ENCODE measurements around the gene TLR4. TPM values are rescaled to one million over a fixed set of nuclear protein-coding genes. Genes with fewer than 3 reads are reported as not detected.

The TLR4 gene
- total RNA-seq, 1 donor from 2014 or later: 14.7 TPM

DNA sequence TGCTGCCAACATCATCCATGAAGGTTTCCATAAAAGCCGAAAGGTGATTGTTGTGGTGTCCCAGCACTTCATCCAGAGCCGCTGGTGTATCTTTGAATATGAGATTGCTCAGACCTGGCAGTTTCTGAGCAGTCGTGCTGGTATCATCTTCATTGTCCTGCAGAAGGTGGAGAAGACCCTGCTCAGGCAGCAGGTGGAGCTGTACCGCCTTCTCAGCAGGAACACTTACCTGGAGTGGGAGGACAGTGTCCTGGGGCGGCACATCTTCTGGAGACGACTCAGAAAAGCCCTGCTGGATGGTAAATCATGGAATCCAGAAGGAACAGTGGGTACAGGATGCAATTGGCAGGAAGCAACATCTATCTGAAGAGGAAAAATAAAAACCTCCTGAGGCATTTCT is 10.1 kb downstream of the TLR4 start:
- no peak for DNase-seq (ENCODE audit: low spot score)

DNA sequence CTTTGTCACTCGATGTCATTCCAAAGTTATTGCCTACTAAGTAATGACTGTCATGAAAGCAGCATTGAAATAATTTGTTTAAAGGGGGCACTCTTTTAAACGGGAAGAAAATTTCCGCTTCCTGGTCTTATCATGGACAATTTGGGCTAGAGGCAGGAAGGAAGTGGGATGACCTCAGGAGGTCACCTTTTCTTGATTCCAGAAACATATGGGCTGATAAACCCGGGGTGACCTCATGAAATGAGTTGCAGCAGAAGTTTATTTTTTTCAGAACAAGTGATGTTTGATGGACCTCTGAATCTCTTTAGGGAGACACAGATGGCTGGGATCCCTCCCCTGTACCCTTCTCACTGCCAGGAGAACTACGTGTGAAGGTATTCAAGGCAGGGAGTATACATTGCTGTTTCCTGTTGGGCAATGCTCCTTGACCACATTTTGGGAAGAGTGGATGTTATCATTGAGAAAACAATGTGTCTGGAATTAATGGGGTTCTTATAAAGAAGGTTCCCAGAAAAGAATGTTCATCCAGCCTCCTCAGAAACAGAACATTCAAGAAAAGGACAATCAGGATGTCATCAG is 11.3 kb downstream of the TLR4 start:
- no peak for DNase-seq (ENCODE audit: low spot score)

DNA sequence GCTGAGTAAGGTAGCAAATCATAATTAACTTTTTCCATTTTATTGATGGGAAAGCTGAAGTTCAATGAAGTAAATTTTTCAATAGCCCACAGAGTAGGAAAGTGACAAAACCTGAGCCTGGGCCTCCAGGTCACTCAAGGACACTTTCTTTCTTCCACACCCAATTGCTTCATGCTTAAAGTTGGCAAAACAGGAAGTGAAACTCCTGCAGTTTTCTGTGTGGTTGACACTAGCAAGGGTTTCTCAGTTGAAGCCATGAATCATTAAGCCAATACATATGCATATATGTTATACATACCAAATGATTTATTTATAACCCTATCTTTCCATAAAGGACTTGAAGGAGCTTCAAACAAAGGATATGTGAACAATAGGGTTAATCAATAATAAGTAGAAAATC is 13.9 kb downstream of the TLR4 start:
- DNase-seq (ENCODE audit: low spot score): no peak

DNA sequence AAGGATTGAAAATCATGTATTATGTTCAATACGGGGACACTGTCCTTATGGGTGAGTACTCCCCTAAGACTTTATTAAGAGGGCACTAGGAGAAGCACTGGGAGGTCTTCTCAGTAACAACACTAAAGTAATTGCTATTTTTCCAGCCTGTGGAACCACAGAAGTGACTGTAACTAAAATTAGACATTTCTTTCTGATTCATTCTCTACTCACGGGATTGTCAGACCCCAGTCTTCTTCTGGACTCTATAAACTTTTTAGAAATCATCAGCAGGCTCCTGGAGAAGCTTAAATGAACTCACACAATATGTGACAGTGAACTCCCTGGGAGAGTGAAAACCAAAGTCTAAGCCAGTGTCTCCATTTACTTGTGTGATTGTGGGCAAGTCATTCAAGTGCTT is 14.5 kb downstream of the TLR4 start:
- no peak for DNase-seq (ENCODE audit: low spot score)

DNA sequence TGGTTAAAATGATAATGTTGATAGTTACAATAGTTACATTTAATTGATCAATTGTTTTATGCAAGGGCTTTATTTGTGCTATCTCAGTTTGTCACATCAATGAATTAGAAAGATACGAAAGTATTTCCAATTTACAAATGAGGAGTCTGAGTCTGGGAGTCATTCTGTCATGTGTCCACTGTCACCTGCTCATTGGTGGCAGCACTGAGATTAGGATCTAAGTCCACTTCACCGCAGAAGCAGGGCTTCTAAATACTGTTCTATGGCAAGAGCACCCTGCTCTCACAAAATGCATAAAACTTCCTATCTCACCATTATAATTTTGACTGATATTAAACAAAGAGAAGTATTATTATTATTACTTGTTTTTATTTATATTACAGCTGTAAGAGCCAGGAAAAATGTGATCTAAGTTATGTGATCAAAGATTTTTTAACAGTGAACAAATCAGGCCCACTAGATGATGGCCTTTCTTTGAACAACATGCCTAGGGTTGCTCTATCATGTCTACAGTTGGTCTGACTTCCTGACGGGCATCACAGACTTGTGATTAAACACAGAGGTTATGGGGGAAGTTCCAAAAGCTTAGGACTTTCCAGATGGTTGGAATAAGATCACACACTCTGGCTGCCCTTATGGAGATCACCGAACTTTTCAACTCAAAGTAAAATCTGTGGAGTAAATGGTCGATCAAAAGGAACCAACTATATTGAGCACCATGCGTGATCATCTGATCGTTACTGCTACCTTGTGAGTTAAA is 15.1 kb downstream of the TLR4 start:
- DNase-seq (ENCODE audit: low spot score): no peak

DNA sequence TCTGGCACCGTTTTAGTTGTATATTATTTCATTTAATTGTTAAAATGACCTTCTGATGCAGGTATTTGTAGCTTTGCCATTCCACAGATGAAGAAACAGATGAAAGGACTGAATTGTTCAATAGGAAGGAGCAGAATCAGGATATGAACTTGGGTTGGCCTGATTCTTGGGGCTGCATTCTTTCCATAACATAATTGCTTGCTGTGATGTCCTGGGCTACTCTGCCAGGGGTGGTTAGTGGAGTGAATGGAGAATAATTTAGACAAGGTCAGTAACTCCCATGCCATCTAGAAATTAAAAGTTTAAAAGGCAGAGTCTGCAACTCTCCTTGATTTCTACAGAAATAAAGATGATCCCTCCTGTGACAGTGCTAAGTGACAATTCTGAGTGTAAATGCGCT is 15.9 kb downstream of the TLR4 start:
- no peak for DNase-seq (ENCODE audit: low spot score)

DNA sequence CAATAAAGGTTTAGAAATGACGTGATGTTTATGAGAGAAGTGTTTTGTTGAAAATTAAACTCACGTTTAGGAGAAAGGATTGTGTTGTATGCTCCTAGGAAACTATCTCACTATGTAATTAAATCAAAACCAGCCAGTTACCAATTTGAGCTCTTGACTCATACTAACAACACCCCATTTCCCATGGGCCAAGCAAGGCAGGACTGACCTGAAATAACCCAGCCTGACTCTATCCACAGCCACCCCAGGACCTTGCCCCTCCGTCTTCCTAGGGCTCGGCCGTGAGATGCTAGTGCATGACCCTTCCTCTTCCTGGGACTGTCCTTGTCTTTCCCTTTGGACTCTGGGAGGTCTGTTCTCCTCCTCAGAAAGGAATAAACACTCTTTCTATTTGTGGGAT is 16.4 kb downstream of the TLR4 start:
- no peak for DNase-seq (ENCODE audit: low spot score)

DNA sequence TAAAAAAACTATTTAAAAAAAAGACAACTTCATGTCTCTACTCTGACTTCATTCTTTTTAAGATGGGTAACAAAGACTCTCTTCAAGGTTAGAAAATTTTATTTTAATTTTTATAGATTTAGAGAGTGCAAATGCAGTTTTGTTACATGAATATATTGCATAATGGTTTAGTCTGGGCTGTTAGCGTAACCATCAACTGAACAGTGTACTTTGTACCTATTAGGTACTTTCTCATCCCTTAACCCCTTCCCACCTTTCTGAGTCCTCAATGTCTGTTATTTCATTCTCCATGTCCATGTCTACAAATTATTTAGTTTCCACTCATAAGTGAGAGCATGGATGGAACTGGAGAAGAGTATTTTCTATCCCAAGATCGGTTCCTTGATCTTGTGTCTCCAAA is 16.8 kb downstream of the TLR4 start:
- DNase-seq (ENCODE audit: low spot score): no peak

DNA sequence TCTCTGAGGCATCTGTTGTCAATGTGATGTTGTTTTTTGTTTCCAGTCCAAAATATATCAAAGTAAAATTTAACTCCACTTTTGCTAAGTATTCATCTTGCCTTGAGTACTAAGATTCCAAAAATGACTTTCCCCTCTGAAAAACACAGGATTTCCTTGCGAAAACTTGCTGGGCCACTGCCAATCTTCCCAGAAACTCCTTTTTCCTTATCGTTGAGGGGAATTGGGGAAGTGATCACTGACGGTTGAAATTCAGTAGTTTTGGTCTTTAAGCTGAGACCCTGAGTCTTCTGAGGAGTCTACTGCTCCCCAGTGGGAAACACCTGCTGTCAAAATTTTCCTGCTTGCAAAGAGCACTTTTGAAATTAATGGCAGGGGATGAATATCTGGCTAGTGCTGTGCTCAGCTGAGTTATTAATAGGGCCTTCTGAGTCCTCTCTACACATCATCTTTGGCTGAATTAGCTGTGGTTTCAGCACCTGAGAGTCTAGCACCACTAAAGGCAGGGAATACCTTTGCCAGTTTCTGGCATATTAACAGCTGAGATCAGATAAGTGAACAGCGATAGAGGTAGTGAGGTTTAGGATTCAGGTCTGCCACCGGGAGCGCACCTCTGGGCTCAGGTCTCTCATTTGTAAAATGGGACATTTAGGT is 18.0 kb downstream of the TLR4 start:
- DNase-seq (ENCODE audit: low spot score): no peak

DNA sequence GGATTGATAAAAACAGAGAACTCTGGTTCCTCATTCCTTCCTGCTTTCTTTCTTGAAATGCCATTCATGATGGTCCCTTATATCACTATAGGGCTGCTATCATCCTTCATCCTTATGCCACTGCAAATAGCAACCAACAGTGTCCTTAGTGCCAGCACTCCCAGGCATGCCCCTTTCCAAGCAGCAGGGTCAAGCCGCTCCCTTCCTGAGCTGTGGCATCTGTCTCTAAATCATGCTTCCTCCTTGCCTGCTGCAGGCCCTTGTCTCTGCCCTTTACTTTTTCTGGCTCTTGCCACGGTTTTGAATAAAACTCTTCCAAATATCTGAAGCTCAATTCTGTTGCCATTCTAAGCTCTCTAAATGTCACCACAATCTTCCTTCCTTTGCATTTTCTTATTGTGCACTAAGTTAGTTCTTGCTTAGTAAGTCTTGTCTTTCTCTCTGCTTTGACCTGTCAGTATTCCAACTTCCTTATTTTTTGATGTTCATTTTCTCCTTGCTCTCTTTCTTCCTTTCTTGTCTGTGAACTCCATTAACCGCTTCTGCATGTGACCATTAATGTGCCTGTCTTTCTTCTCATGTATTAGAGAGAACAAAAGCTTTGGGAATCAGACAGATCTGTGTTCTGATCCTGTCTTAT is 19.9 kb downstream of the TLR4 start:
- no peak for DNase-seq (ENCODE audit: low spot score)

DNA sequence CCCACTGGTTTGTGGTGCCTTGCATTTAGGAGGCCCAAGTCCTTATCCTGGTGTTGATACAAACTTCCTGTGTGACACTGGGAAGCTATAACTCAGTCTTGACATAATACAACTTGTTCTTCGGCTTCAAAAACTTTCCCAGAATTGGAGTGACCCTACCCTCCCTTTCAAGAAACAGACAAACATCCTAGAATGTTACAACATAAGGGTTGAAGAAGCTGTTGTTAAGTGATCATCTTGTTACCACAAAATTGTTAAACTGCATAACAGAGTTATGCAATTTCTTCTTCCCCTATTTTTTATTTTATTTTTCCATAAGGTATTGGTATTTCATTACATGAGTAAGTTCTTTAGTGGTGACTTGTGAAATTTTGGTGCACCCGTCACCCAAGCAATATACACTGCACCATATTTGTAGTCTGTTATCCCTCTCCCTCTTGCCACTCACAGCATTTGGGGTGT is 21.3 kb downstream of the TLR4 start:
- DNase-seq (ENCODE audit: low spot score): no peak

DNA sequence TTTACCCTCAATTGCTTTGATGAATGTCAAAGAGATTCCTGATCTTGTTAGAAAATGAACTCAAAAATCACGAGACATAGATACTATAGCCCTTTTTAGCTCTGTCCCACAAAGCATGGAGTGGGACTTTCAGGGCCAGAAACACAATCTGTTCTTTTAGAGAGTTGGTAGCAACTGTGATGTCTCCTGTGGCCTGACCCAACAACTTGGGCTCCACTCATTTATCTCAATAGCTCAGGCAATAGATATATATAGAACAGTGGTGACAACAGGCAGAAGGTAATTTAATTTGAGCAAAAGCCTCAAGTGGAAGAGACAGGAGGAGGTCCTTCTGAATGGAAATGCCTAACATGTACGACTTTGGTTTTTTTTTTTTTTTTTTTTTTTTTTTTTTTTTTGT is 25.2 kb downstream of the TLR4 start:
- DNase-seq (ENCODE audit: low spot score): no peak

DNA sequence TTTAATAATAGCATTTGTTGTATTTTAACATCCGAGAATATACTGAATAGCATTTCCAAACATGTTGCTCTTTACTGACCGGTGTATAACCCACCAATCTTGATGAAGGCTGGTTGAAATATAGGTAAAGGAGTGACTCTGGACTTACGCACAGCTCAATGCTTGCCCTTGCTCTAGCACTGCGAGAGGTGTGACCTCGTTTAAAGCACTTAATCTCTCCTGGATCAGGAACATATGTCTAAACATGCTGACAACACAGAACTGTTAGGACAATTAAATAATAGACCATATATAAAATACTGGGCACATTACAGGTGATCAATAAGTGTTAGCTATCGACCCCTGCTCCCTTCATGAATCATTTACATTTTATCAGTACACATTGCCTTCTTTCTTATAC is 28.3 kb downstream of the TLR4 start:
- DNase-seq (ENCODE audit: low spot score): no peak

DNA sequence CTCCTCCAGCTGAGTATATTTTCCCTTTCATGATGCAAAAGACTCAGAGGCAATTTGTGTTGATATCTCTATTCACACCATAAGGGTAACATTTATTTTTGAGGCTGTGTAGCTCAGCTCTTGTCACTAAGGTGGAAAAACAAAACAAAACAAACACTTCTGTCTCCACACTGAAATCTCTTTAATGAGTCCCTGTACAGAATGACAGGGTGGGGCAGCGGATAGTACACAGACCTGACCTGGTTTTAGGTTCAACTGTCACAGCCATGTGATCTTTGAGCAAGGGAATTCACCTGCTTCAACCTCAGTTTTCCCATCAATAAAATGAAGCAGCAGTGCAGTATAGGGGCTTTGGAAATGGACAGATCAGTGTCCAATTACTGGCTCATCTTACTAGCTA is 29.3 kb downstream of the TLR4 start:
- DNase-seq (ENCODE audit: low spot score): no peak

DNA sequence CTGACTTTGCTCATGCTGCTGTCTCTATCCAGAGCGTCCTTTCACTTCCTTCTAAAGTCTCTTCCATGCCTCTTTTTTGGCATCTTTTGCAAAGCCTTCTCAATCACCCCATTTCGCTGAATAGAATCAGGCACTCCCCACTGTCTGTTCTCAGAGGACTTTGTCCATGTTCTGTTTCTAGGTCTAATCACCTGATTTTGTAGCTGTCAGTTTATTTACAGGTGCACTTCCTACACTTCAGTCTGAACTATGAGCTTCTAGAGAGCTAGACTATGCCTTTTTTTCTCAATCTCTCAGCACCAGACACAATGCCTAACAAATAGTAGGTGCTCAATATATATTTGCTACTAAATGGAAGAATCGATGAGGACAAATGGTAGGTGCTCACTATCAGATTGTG is 29.9 kb downstream of the TLR4 start:
- DNase-seq (ENCODE audit: low spot score): no peak

DNA sequence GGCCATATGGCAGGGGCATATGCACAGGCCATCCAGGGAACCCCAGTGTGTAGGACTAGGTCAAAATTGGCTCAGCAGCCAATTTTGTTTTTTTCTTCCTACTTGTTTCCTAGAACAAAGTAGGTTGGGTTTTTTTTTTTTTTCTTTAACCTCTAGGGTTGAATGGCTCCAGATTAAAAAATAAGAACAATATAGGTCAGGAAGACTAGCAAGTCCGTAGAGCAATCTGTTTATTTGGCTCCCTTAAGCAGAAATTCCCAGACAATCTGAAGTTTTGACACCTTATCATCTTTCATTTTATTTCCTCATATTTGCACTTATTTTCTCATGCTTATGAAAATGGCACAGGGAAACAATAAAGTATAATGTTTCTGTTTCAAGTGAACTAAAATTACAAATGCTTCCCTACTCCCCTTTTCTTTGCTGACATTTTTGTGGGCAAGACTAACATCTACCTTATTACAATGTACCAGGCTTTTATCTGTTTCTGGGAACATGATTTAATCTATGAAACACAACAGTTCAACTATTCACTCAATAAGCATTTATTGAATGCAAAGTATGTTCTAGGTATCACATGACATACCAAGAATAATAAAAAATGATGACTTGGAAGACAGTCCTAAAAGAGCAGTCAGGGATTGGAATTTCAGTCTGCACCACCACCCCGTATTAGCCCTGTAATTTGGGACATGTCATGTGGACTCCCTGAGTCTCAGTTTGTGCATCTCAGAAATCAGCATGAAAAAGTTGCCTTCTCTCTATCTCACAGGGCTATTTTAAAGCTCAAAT is 30.5 kb downstream of the TLR4 start:
- no peak for DNase-seq (ENCODE audit: low spot score)

DNA sequence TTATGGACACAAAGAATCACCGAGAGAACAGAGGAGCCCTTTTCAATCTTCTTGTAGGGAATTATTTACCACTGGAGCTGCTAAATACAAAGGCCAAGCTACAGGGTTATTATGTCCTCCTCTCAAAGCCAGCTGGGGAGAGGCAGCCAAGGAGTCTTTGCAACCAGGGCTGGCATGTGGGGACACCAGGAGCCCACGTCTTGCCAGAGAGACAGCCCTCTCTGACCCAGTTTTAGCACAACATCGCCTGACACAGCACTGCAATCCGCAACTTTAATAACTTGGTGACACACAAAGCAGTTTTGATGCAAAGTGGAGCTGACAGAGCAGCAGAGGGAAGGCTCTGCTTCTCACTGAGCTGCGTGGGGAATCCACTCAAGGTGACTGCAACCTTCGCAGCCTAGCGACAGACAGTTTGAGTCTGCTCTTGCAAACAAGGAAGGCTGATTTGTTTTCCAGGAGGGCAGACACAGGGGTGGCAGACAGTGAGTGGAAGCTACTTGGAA is 33.6 kb downstream of the TLR4 start:
- no peak for DNase-seq (ENCODE audit: low spot score)

DNA sequence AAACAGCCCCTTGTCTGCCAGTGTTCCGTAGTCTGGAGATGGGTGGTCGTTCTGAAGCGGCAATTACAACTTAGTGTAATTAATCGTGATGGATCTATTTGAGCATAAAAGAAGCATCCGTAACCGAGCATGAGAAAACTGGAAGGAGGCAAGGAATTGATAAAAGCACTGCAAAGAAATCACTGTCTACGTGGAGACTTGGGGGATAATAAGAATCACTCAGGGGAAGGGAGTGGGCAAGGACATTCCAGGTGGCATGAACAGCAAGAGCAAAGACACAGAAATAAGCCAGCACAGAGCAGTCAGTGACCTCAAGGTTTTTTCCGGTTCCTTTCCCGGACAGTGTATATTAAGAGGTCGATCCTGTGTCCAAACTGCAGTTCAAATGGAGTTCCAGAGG is 35.0 kb downstream of the TLR4 start:
- DNase-seq (ENCODE audit: low spot score): no peak

DNA sequence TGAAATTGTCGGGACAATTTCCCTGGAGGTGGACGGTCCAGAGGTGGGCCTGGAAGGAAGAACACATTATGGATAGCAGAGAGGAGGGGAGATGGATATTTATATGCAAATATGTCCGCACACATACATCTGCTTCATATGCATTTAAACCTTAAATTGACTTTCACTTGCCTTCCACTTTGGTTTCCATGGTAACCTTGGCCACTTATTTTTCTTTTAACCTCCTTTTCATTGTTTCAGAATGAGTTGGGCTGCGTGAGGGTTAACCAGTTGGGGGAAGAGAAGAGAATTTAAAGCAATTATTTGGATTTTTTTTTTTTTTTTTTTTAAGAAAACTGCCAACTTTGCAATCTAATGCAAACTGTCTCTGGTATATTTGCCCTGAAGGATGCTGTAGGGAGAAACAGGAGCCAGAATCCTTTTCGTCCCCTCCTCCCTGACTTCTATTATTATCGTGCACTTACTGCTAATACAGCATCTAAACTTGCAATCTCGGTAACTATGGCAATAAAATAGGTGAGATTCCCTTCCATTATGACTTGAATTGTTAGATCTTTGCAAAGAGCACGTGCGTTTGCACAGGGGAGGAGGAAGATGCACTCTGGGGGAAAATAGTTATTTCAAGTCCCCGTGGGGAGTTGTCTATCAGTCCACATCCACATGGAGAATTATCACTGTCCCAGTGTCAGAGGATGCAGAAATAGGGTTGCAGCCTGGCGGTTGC is 35.6 kb downstream of the TLR4 start:
- DNase-seq (ENCODE audit: low spot score): no peak

DNA sequence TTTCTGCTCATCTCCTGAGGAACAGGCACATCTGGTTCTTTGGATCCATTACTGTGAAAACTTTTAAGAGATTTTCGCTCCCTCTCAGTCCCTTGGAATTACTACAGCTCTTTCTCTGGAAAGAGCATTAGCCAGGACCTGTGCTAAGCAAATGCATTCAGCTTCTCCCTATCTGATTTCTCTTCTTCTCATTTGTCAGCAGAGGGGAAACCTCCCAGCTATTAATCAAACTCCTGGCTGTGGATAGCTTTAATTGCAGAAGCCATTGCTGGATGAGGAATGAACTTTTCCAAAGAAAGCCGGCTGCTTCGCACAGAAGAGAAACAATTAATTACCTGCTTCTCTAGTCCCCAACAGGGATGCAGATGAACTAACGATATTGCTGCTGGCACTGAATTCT is 37.9 kb downstream of the TLR4 start:
- no peak for DNase-seq (ENCODE audit: low spot score)

DNA sequence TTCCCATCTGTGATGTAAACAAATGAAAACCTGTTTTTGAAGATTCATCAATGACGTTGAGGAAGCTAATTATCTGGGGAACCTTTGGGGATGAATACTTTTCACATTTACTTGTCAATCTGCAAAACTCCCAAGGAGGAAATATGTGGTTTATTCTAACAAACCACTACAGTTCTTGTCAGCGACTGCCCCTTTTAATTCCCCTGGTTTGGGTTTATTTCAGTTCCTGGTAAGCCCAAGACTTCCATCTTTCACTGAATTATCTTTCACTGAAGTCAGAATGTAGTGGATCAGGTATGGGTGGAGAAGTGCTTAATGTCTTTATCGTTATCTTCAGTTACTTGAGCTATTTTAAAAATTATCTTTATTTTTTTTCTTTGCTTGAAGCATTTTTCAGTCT is 40.2 kb downstream of the TLR4 start:
- DNase-seq (ENCODE audit: low spot score): no peak

Measured in umbilical cord (tissue), 2 donors.